Upper lobe of left lung (tissue), 4 donors: Measurements from ENCODE around the gene IL1RAPL1.

Experiments
- POLR2A ChIP-seq, 4 donors: fragments of 450-650 bp; IDR thresholded peaks; one replicate each; pipeline ENCODE4 v1.5.1; 2016 to 2017; ENCODE audit warnings: antibody characterized with exemption in 4 of 4, mild to moderate bottlenecking in 2 of 4
- POLR2AphosphoS5 ChIP-seq, 2 donors: sonication (generic); formaldehyde crosslinking; IDR thresholded peaks; one replicate each; pipeline ENCODE4 v1.5.1; 2017; ENCODE audit warnings: antibody characterized with exemption in 2 of 2
- TF ChIP-seq, protein P1 (sequence below), 6 experiments: fragments of 450-650 bp in 4 of 6; fragments of 200-600 bp in 2 of 6; sonication (generic) in 2 of 6; IDR thresholded peaks; one replicate each; pipeline ENCODE4 v1.5.1; 2016 to 2019; ENCODE audit warnings: antibody characterized with exemption in 6 of 6

DNA sequence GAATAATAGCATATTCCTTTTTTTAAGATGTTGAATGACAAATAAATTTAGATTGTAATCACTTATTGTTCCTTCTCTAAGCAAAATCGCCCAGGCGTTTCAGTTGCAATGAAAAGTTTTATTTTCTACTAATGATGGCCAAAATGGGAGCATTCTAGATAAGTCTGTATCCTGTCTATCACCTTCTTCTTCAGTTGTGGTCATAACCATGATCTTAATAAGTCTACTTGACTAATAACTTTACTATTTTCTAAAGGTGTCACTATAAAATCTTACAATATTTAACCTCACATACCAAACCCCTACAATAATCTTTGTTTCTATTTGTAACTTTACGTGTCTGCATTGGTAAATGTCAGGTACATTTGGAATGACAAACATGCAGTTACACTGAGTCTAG, 904.4 kb downstream of the IL1RAPL1 start:
- TF ChIP-seq POLR2A (IDR thresholded peaks at IDR 0.05): no peak
- TF ChIP-seq, protein P1, sequence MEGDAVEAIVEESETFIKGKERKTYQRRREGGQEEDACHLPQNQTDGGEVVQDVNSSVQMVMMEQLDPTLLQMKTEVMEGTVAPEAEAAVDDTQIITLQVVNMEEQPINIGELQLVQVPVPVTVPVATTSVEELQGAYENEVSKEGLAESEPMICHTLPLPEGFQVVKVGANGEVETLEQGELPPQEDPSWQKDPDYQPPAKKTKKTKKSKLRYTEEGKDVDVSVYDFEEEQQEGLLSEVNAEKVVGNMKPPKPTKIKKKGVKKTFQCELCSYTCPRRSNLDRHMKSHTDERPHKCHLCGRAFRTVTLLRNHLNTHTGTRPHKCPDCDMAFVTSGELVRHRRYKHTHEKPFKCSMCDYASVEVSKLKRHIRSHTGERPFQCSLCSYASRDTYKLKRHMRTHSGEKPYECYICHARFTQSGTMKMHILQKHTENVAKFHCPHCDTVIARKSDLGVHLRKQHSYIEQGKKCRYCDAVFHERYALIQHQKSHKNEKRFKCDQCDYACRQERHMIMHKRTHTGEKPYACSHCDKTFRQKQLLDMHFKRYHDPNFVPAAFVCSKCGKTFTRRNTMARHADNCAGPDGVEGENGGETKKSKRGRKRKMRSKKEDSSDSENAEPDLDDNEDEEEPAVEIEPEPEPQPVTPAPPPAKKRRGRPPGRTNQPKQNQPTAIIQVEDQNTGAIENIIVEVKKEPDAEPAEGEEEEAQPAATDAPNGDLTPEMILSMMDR (IDR thresholded peaks at IDR 0.05): no peak
- no peak for TF ChIP-seq POLR2AphosphoS5 (IDR thresholded peaks at IDR 0.05)
